SK-N-SH (cell line): ENCODE results near the gene GATM. TPM values are rescaled to one million over a fixed set of nuclear protein-coding genes. Genes with fewer than 3 reads are reported as not detected.

ENCODE experiments used
- CTCF ChIA-PET: fragments of 300-600, 350-600 bp; formaldehyde crosslinking; extraction: SDS; loops from one replicate; lab custom pipeline; 2021; lab: Yijun Ruan, JAX
- POLR2A ChIA-PET: fragments of 350-600 bp; sonication (Branson Sonifier 250); formaldehyde crosslinking; extraction: SDS; loops from one replicate; lab custom pipeline; 2020; ENCODE audit warnings: antibody characterized with exemption, inconsistent platforms; lab: Yijun Ruan, JAX
- DNase-seq: peaks from one replicate; pipeline ENCODE4 v3.0.0; 2012
- H2AFZ ChIP-seq: fragments of 200-600 bp; sonication (generic); 2 replicates; pipeline ENCODE4 v1.8.1; 2016; ENCODE audit warnings: antibody characterized with exemption, mild to moderate bottlenecking, low read depth
- H3F3A ChIP-seq: fragments of 200-600 bp; sonication (generic); replicated peaks from 2 replicates; pipeline ENCODE3; 2016; ENCODE audit warnings: antibody characterized with exemption, mild to moderate bottlenecking; ENCODE audit not compliant: insufficient read depth
- H3K27ac ChIP-seq, 2 experiments: fragments of 200-500 bp in 1 of 2; fragments of 200-600 bp in 1 of 2; sonication (Bioruptor generic) in 1 of 2; sonication (generic), shearing (Covaris generic) in 1 of 2; 2 replicates each; pipeline versions ENCODE4 v1.5.1 to v1.6.1; 2014 to 2016; ENCODE audit warnings: low read depth in 2 of 2, inconsistent platforms in 1 of 2, low read length in 1 of 2, mild to moderate bottlenecking in 1 of 2, mixed read lengths in 1 of 2
- H3K27me3 ChIP-seq: fragments of 200-600 bp; sonication (generic), shearing (Covaris generic); 2 replicates; pipeline ENCODE4 v1.6.1; 2016; ENCODE audit warnings: mixed run types; ENCODE audit not compliant: insufficient read depth
- H3K36me3 ChIP-seq, 2 experiments: fragments of 200-500 bp in 1 of 2; fragments of 200-600 bp in 1 of 2; sonication (Bioruptor generic) in 1 of 2; sonication (generic) in 1 of 2; replicated peaks in 1 of 2; 2 replicates each; pipeline versions ENCODE3 to v1.5.1; 2014 to 2016; ENCODE audit warnings: low read length in 1 of 2, mild to moderate bottlenecking in 1 of 2; ENCODE audit not compliant: insufficient read depth in 2 of 2, control insufficient read depth in 1 of 2
- H3K4me1 ChIP-seq, 2 experiments: fragments of 200-500 bp in 1 of 2; fragments of 200-600 bp in 1 of 2; sonication (Bioruptor generic) in 1 of 2; sonication (generic), shearing (Covaris generic) in 1 of 2; 2 replicates each; pipeline versions ENCODE4 v1.5.1 to v1.6.1; 2014 to 2016; ENCODE audit warnings: low read depth in 1 of 2, low read length in 1 of 2, mixed run types in 1 of 2; ENCODE audit not compliant: insufficient read depth in 2 of 2, control insufficient read depth in 1 of 2
- H3K4me2 ChIP-seq: fragments of 200-600 bp; sonication (generic), shearing (Covaris generic); 2 replicates; pipeline ENCODE4 v1.6.1; 2017; ENCODE audit warnings: mixed run types
- H3K4me3 ChIP-seq, 2 experiments: fragments of 200-500 bp in 1 of 2; fragments of 200-600 bp in 1 of 2; sonication (Bioruptor generic) in 1 of 2; sonication (generic), shearing (Covaris generic) in 1 of 2; 2 replicates each; pipeline versions ENCODE4 v1.5.1 to v1.8.1; 2014 to 2016; ENCODE audit warnings: low read depth in 2 of 2, inconsistent platforms in 1 of 2, low read length in 1 of 2, mild to moderate bottlenecking in 1 of 2, mixed read lengths in 1 of 2, moderate library complexity in 1 of 2
- H3K79me2 ChIP-seq: fragments of 200-600 bp; sonication (generic); 2 replicates; pipeline ENCODE4 v1.8.1; 2017; ENCODE audit warnings: mild to moderate bottlenecking; ENCODE audit not compliant: insufficient read depth
- H3K9ac ChIP-seq: fragments of 200-600 bp; sonication (generic); 2 replicates; pipeline ENCODE4 v1.6.1; 2017; ENCODE audit warnings: mixed run types
- H3K9me2 ChIP-seq: fragments of 200-600 bp; sonication (generic); 2 replicates; pipeline ENCODE4 v1.6.1; 2017; ENCODE audit warnings: mixed run types
- H3K9me3 ChIP-seq: fragments of 200-600 bp; sonication (generic); 2 replicates; pipeline ENCODE4 v1.6.1; 2017; ENCODE audit warnings: mixed run types, mild to moderate bottlenecking, moderate library complexity
- H4K20me1 ChIP-seq: fragments of 200-600 bp; sonication (generic); 2 replicates; pipeline ENCODE4 v1.6.1; 2017; ENCODE audit warnings: mild to moderate bottlenecking, mixed run types; ENCODE audit not compliant: insufficient read depth
- CHD2 ChIP-seq: fragments of 150-350 bp; IDR thresholded peaks from 2 replicates; pipeline ENCODE4 v1.6.1; 2018; ENCODE audit warnings: low read length; ENCODE audit not compliant: partially characterized antibody
- ELF1 ChIP-seq: IDR thresholded peaks from 2 replicates; pipeline ENCODE4 v1.4.0; 2012
- FOXJ3 ChIP-seq: sonication (generic); formaldehyde crosslinking; IDR thresholded peaks from 2 replicates; pipeline ENCODE4 v1.5.1; 2020; ENCODE audit warnings: mild to moderate bottlenecking, missing genetic modification reagents
- FOXM1 ChIP-seq: IDR thresholded peaks from 2 replicates; pipeline ENCODE4 v1.4.0; 2012; ENCODE audit warnings: low read depth, mild to moderate bottlenecking
- GABPA ChIP-seq: IDR thresholded peaks from 2 replicates; pipeline ENCODE4 v1.4.0; 2012; ENCODE audit warnings: low read depth, mild to moderate bottlenecking
- GATA2 ChIP-seq: sonication (generic); formaldehyde crosslinking; IDR thresholded peaks from 2 replicates; pipeline ENCODE4 v1.5.0; 2020; ENCODE audit warnings: mild to moderate bottlenecking, missing genetic modification reagents
- MXI1 ChIP-seq: IDR thresholded peaks from 2 replicates; pipeline ENCODE4 v1.6.1; 2012; ENCODE audit warnings: mild to moderate bottlenecking, low read depth, low read length, improper control_type of control experiment
- NRF1 ChIP-seq: IDR thresholded peaks from 2 replicates; pipeline ENCODE4 v1.6.1; 2012; ENCODE audit warnings: low read depth, mild to moderate bottlenecking, low read length
- PBX3 ChIP-seq: IDR thresholded peaks from 2 replicates; pipeline ENCODE4; 2012
- POLR2AphosphoS5 ChIP-seq: IDR thresholded peaks from 2 replicates; pipeline ENCODE4 v1.6.1; 2012; ENCODE audit warnings: low read depth, low read length
- RAD21 ChIP-seq: IDR thresholded peaks from 2 replicates; pipeline ENCODE4 v1.6.1; 2012; ENCODE audit warnings: mild to moderate bottlenecking, low read length
- RFX5 ChIP-seq: IDR thresholded peaks from 2 replicates; pipeline ENCODE4 v1.6.1; 2012; ENCODE audit warnings: mild to moderate bottlenecking, improper control_type of control experiment, low read length
- RXRA ChIP-seq: IDR thresholded peaks from 2 replicates; pipeline ENCODE4 v1.4.0; 2012; ENCODE audit warnings: low read depth, mild to moderate bottlenecking, borderline replicate concordance
- SMC3 ChIP-seq: IDR thresholded peaks from 2 replicates; pipeline ENCODE4 v1.6.1; 2012; ENCODE audit warnings: low read depth, low read length, improper control_type of control experiment
- TCF12 ChIP-seq: IDR thresholded peaks from 2 replicates; pipeline ENCODE4 v1.4.0; 2012
- TEAD4 ChIP-seq: IDR thresholded peaks from 2 replicates; pipeline ENCODE4 v1.4.0; 2012; ENCODE audit warnings: mild to moderate bottlenecking, borderline replicate concordance; ENCODE audit not compliant: insufficient read depth
- YY1 ChIP-seq: IDR thresholded peaks from 2 replicates; pipeline ENCODE4 v1.4.0; 2012; ENCODE audit warnings: low read depth, mild to moderate bottlenecking
- WGBS: methylation state at CpG from one replicate; pipeline ENCODE4 v1.1.6; 2017; ENCODE audit warnings: low lambda C conversion rate; 5-methylcytosine and 5-hydroxymethylcytosine counted together
- polyA plus RNA-seq, 3 experiments: library from polyadenylated mRNA; depleted of rRNA; stranded (reverse); fragments of >200 nt; gene quantifications; 2 replicates each; pipeline ENCODE4 v1.2.3, GENCODE V29; 2012
- TF ChIP-seq, protein P1 (sequence below): fragments of 200-600 bp; sonication (generic); IDR thresholded peaks from 2 replicates; pipeline ENCODE4 v1.6.1; 2017; ENCODE audit warnings: antibody characterized with exemption, mild to moderate bottlenecking, moderate library complexity
- TF ChIP-seq, protein P2 (sequence below): fragments of 150-350 bp; IDR thresholded peaks from 2 replicates; pipeline ENCODE4 v1.6.1; 2016; ENCODE audit warnings: mild to moderate bottlenecking, low read depth, low read length

GATM gene
- polyA plus RNA-seq, 1 of the 3 experiments (the other 2 are of a cell fraction), result 0.58 TPM

- CTCF ChIA-PET, result no interaction called here
- H3K9me3 ChIP-seq, result no peaks in the 10 kb centered on the region
Measured at GRCh38 chr15:45340429-45340828, 37.9 kb downstream of the GATM start.

GRCh38 chr15:45338417-45338816 is 39.9 kb downstream of the GATM start:
- Histone ChIP-seq H4K20me1 (no peaks in the 10 kb centered on the region), H3F3A (no peaks in the 10 kb centered on the region), H3K4me1 (peaks cover 0 to 2% of the 10 kb centered on the region in 2 experiments; a peak in 1 of 4 replicates), H3K36me3 (no peaks in the 10 kb centered on the region), H3K9me2 (no peaks in the 10 kb centered on the region), H3K9ac (no peak overlapping the region), H3K4me2 (no peak overlapping the region)
- no peak for DNase-seq
- TF ChIP-seq TCF12, result no peak
- TF ChIP-seq SMC3, result no peak
- no peak for TF ChIP-seq FOXJ3 (CRISPR knock-in tag)
- no peak for TF ChIP-seq GABPA
- no peak for TF ChIP-seq ELF1
- TF ChIP-seq POLR2AphosphoS5, result no peak
- no peak for TF ChIP-seq FOXM1
- TF ChIP-seq GATA2 (CRISPR knock-in tag), result no peak
- no peak for TF ChIP-seq RXRA
- no peak for TF ChIP-seq CHD2
- no peak for TF ChIP-seq NRF1
- TF ChIP-seq, all 33 proteins: peak for 0
- Histone ChIP-seq H3K9me3 (no peaks in the 10 kb centered on the region), H3K27me3 (no peaks in the 10 kb centered on the region), H3K27ac (no peak overlapping the region), H3K79me2 (no peaks in the 10 kb centered on the region), H2AFZ (no peak overlapping the region), H3K4me3 (no peak overlapping the region)
- ChIA-PET CTCF (interaction anchor here (1.0 kb wide), 1 partner anchor 171 kb away, joined by 3 read pairs; no protein-coding TSS in a partner anchor), POLR2A (no interaction called here)
- 59% methylated on average over 3 of the region's 3 CpGs for WGBS

More at GRCh38 chr15:45340429-45340828, 37.9 kb downstream of the GATM start:
- Histone ChIP-seq H3K27ac (no peak overlapping the region), H3K9me2 (no peaks in the 10 kb centered on the region), H3K79me2 (no peaks in the 10 kb centered on the region), H3K4me1 (no peaks in the 10 kb centered on the region), H3K27me3 (no peaks in the 10 kb centered on the region), H2AFZ (no peak overlapping the region), H3K4me3 (no peak overlapping the region), H4K20me1 (no peaks in the 10 kb centered on the region), H3F3A (no peaks in the 10 kb centered on the region), H3K4me2 (no peak overlapping the region), H3K36me3 (no peaks in the 10 kb centered on the region), H3K9ac (no peak overlapping the region)
- 47% methylated on average over 3 of the region's 3 CpGs for WGBS
- no peak for TF ChIP-seq ELF1
- no peak for TF ChIP-seq MXI1
- TF ChIP-seq YY1, result no peak
- TF ChIP-seq, protein P1, sequence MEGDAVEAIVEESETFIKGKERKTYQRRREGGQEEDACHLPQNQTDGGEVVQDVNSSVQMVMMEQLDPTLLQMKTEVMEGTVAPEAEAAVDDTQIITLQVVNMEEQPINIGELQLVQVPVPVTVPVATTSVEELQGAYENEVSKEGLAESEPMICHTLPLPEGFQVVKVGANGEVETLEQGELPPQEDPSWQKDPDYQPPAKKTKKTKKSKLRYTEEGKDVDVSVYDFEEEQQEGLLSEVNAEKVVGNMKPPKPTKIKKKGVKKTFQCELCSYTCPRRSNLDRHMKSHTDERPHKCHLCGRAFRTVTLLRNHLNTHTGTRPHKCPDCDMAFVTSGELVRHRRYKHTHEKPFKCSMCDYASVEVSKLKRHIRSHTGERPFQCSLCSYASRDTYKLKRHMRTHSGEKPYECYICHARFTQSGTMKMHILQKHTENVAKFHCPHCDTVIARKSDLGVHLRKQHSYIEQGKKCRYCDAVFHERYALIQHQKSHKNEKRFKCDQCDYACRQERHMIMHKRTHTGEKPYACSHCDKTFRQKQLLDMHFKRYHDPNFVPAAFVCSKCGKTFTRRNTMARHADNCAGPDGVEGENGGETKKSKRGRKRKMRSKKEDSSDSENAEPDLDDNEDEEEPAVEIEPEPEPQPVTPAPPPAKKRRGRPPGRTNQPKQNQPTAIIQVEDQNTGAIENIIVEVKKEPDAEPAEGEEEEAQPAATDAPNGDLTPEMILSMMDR, result no peak
- TF ChIP-seq TEAD4, result no peak
- no peak for TF ChIP-seq PBX3
- no peak for TF ChIP-seq FOXJ3 (CRISPR knock-in tag)
- TF ChIP-seq, protein P2, sequence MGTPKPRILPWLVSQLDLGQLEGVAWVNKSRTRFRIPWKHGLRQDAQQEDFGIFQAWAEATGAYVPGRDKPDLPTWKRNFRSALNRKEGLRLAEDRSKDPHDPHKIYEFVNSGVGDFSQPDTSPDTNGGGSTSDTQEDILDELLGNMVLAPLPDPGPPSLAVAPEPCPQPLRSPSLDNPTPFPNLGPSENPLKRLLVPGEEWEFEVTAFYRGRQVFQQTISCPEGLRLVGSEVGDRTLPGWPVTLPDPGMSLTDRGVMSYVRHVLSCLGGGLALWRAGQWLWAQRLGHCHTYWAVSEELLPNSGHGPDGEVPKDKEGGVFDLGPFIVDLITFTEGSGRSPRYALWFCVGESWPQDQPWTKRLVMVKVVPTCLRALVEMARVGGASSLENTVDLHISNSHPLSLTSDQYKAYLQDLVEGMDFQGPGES, result no peak
- no peak for TF ChIP-seq RAD21
- no peak for TF ChIP-seq RFX5
- no peak for DNase-seq
- POLR2A ChIA-PET, result interaction anchor here (1.0 kb wide), 1 partner anchor 62 kb away, joined by 3 read pairs; a partner anchor contains a TSS
